Transverse colon (tissue), 3 donors: ENCODE results near the gene IL18BP.

Experiments
- EP300 ChIP-seq: sonication (generic); formaldehyde crosslinking; IDR thresholded peaks from one replicate; pipeline ENCODE4 v1.6.1; 2017; ENCODE audit warnings: antibody characterized with exemption, low read depth
- TF ChIP-seq, protein P1 (sequence below), 5 experiments: fragments of 200-600 bp in 3 of 5; fragments of 450-650 bp in 2 of 5; sonication (generic) in 3 of 5; IDR thresholded peaks; 1 replicate in 2 of 5; 2 replicates in 3 of 5; pipeline ENCODE4 v1.5.1; 2016 to 2017; ENCODE audit warnings: antibody characterized with exemption in 5 of 5, inconsistent platforms in 3 of 5, mild to moderate bottlenecking in 2 of 5, moderate library complexity in 1 of 5

DNA sequence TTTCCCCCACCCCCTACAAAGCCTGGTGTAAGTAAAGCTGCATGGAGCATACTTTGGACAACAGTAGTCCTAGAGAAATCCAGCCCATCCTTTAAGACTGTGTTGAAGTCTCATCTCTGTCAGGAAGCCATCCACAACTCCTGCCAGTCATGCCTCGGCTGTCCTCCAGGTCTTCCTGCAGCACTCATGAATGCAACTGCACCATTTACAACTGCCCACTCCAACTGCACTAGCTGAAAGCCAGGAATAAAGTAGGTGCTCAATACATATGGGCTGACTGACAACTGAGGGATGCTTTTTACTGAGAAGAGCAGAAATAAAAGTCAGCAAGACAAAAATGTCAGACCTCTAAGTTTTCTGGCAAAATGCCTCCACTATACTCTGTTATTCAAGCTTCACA lies 27.4 kb downstream of the IL18BP start:
- TF ChIP-seq, protein P1, sequence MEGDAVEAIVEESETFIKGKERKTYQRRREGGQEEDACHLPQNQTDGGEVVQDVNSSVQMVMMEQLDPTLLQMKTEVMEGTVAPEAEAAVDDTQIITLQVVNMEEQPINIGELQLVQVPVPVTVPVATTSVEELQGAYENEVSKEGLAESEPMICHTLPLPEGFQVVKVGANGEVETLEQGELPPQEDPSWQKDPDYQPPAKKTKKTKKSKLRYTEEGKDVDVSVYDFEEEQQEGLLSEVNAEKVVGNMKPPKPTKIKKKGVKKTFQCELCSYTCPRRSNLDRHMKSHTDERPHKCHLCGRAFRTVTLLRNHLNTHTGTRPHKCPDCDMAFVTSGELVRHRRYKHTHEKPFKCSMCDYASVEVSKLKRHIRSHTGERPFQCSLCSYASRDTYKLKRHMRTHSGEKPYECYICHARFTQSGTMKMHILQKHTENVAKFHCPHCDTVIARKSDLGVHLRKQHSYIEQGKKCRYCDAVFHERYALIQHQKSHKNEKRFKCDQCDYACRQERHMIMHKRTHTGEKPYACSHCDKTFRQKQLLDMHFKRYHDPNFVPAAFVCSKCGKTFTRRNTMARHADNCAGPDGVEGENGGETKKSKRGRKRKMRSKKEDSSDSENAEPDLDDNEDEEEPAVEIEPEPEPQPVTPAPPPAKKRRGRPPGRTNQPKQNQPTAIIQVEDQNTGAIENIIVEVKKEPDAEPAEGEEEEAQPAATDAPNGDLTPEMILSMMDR (IDR thresholded peaks at IDR 0.05), result no peak
- TF ChIP-seq EP300, result no peak
